Measurements from ENCODE around the gene BRPF3.

The BRPF3 gene

GRCh38 chr6:36272234-36272633 lies 75.7 kb downstream of the BRPF3 start:
- no peak overlapping the region for H3K4me2 ChIP-seq (ENCODE audit: low read length)
- no peaks in the 10 kb centered on the region for H3K4me1 ChIP-seq (ENCODE audit: insufficient read depth, low read length, severe bottlenecking)
- H3F3A ChIP-seq (ENCODE audit: insufficient read depth, low read length): no peaks in the 10 kb centered on the region
- no peaks in the 10 kb centered on the region for H3K79me2 ChIP-seq (ENCODE audit: insufficient read depth, low read length)
- H3K9me3 ChIP-seq (ENCODE audit: low read length): no peaks in the 10 kb centered on the region
- no peaks in the 10 kb centered on the region for H3K9me2 ChIP-seq (ENCODE audit: low read depth, low read length)
- H4K20me1 ChIP-seq (ENCODE audit: insufficient read depth, low read length): no peaks in the 10 kb centered on the region
- no peak for TF ChIP-seq EZH2 (IDR thresholded peaks at IDR 0.05; ENCODE audit: borderline replicate concordance, low read length)
- TF ChIP-seq CTCF (IDR thresholded peaks at IDR 0.05; ENCODE audit: low read length): no peak
- no peak overlapping the region for H3K4me3 ChIP-seq (ENCODE audit: low read depth, low read length, poor library complexity, severe bottlenecking)
- H3K27me3 ChIP-seq (ENCODE audit: insufficient read depth, low read length): no peaks in the 10 kb centered on the region; the same call in 1 of the 2 replicates
- H3K27ac ChIP-seq (ENCODE audit: low read depth, low read length, poor library complexity, severe bottlenecking): no peak overlapping the region
- no peaks in the 10 kb centered on the region for H3K36me3 ChIP-seq (ENCODE audit: insufficient read depth, low read length)
- H2AFZ ChIP-seq (ENCODE audit: low read length): no peak overlapping the region
- no peak overlapping the region for H3K9ac ChIP-seq (ENCODE audit: low read length)

DNA sequence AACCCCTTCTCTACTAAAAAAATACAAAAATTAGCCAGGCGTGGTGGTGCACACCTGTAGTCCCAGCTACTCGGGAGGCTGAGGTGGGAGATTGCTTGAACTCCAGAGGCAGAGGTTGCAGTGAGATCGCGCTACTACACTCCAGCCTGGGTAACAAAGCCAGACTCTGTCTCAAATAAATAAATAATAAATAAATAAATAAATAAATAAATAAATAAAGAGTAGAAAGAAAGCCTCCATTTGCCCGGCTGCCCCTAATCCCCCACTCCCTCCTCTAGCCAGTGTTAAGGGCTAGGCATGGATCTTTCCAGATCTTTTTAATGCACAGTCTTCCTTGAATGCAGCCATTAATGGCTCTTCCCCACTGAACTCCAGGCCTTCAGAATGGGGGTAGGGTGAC lies 76.5 kb downstream of the BRPF3 start:
- no peak overlapping the region for H3K9ac ChIP-seq (ENCODE audit: low read length)
- no peak overlapping the region for H3K27ac ChIP-seq (ENCODE audit: low read depth, low read length, poor library complexity, severe bottlenecking)
- no peaks in the 10 kb centered on the region for H3K79me2 ChIP-seq (ENCODE audit: insufficient read depth, low read length)
- H2AFZ ChIP-seq (ENCODE audit: low read length): no peak overlapping the region
- no peaks in the 10 kb centered on the region for H3K36me3 ChIP-seq (ENCODE audit: insufficient read depth, low read length)
- no peaks in the 10 kb centered on the region for H3K4me1 ChIP-seq (ENCODE audit: insufficient read depth, low read length, severe bottlenecking)
- H3F3A ChIP-seq (ENCODE audit: insufficient read depth, low read length): no peaks in the 10 kb centered on the region
- TF ChIP-seq CTCF (IDR thresholded peaks at IDR 0.05; ENCODE audit: low read length) (no peak), EZH2 (IDR thresholded peaks at IDR 0.05; ENCODE audit: borderline replicate concordance, low read length) (no peak)
- H4K20me1 ChIP-seq (ENCODE audit: insufficient read depth, low read length): no peaks in the 10 kb centered on the region
- H3K4me2 ChIP-seq (ENCODE audit: low read length): no peak overlapping the region
- H3K9me3 ChIP-seq (ENCODE audit: low read length): no peaks in the 10 kb centered on the region
- no peak overlapping the region for H3K4me3 ChIP-seq (ENCODE audit: low read depth, low read length, poor library complexity, severe bottlenecking)
- H3K27me3 ChIP-seq (ENCODE audit: insufficient read depth, low read length): no peaks in the 10 kb centered on the region; the same call in 1 of the 2 replicates
- no peaks in the 10 kb centered on the region for H3K9me2 ChIP-seq (ENCODE audit: low read depth, low read length)

DNA sequence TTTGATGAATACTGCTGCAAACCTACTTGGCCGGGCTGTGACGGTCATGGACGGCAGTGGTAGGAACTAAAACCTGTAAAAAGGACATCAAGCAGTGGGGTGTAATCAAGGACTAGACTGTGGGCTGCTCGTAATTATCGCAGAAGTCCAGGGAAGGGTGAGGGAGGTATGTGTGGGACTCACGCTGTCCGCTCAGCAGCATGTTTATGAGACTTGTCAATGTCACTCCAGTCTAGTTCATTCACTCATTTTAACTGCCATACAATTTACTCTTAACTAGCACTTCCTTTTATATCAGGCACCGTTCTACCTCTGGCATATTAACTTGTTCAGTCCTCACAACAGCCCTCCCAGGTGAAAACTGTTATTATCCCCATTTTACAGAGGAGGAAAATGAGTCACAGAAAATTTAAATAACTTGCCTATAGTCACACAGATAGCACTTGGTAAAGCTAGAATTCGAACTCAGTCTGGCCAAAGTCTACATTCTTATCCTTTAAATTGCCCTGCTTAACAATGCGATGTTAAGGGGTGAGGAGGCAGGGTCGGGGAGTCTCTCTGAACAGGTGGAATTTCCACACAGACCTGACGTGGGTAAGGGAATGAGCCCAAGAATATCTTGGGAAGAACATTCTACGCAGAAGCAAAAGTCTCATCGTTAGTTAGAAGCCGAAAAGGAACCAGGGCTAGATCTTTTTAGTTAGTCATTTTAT lies 77.4 kb downstream of the BRPF3 start:
- Histone ChIP-seq H3K4me1 (ENCODE audit: insufficient read depth, low read length, severe bottlenecking) (no peaks in the 10 kb centered on the region), H3K9me2 (ENCODE audit: low read depth, low read length) (no peaks in the 10 kb centered on the region), H3K4me2 (ENCODE audit: low read length) (no peak overlapping the region), H3K9me3 (ENCODE audit: low read length) (no peaks in the 10 kb centered on the region), H3K36me3 (ENCODE audit: insufficient read depth, low read length) (no peaks in the 10 kb centered on the region), H4K20me1 (ENCODE audit: insufficient read depth, low read length) (no peaks in the 10 kb centered on the region), H3K4me3 (ENCODE audit: low read depth, low read length, poor library complexity, severe bottlenecking) (no peak overlapping the region), H3K27me3 (ENCODE audit: insufficient read depth, low read length) (no peaks in the 10 kb centered on the region; the same call in 1 of the 2 replicates), H3K9ac (ENCODE audit: low read length) (no peak overlapping the region), H3K27ac (ENCODE audit: low read depth, low read length, poor library complexity, severe bottlenecking) (no peak overlapping the region), H3K79me2 (ENCODE audit: insufficient read depth, low read length) (no peaks in the 10 kb centered on the region), H2AFZ (ENCODE audit: low read length) (no peak overlapping the region), H3F3A (ENCODE audit: insufficient read depth, low read length) (no peaks in the 10 kb centered on the region)
- TF ChIP-seq EZH2 (IDR thresholded peaks at IDR 0.05; ENCODE audit: borderline replicate concordance, low read length) (no peak), CTCF (IDR thresholded peaks at IDR 0.05; ENCODE audit: low read length) (no peak)
